ENCODE data around the gene KCNQ1. TPM values are rescaled to one million over a fixed set of nuclear protein-coding genes. Genes with fewer than 3 reads are reported as not detected.

The KCNQ1 gene
- total and polyA plus RNA-seq, 2 donors (not counting 1 experiment from before 2014, with no cell fraction given): not detected

- H2AFZ ChIP-seq (ENCODE audit: low read length): no peak overlapping the region
- no peak for DNase-seq (ENCODE audit: low read depth in 2 of 2)
- no peak overlapping the region for H3K4me2 ChIP-seq (ENCODE audit: extremely low read depth, insufficient read depth, low read length)
- H3K27me3 ChIP-seq (ENCODE audit: control insufficient read depth, insufficient read depth, low read length): no peaks in the 10 kb centered on the region
- no peaks in the 10 kb centered on the region for H4K20me1 ChIP-seq (ENCODE audit: control insufficient read depth, extremely low read depth, insufficient read depth, low read length)
- H3K79me2 ChIP-seq (ENCODE audit: control insufficient read depth, insufficient read depth, low read length): no peaks in the 10 kb centered on the region
- no peak overlapping the region for H3K9ac ChIP-seq (ENCODE audit: insufficient read depth, low read length)
- TF ChIP-seq EZH2 (IDR thresholded peaks at IDR 0.05; ENCODE audit: low read length, missing control alignments) (no peak), CTCF (conservative IDR thresholded peaks at IDR 0.05 in 1 of 2, IDR thresholded peaks at IDR 0.05 in 1 of 2; ENCODE audit: low read depth in 1 of 2, low read length in 2 of 2) (no peak)
- H3K4me3 ChIP-seq (replicated peaks in 1 of 4; ENCODE audit: control extremely low read depth in 1 of 4, insufficient read depth in 1 of 4, low read depth in 3 of 4, low read length in 4 of 4): no peak overlapping the region
- no peaks in the 10 kb centered on the region for H3K4me1 ChIP-seq (ENCODE audit: control insufficient read depth, extremely low read depth, insufficient read depth, low read length)
- no peak overlapping the region for H3K27ac ChIP-seq (ENCODE audit: insufficient read depth, low read length)
- H3K36me3 ChIP-seq (ENCODE audit: control insufficient read depth, insufficient read depth, low read length): no peaks in the 10 kb centered on the region
- H3K9me3 ChIP-seq (ENCODE audit: control insufficient read depth, insufficient read depth, low read depth, low read length): no peaks in the 10 kb centered on the region
Observed at GRCh38 chr11:2569321-2569721, 124.5 kb downstream of the KCNQ1 start.

GRCh38 chr11:2569731-2570210, 125.0 kb downstream of the KCNQ1 start:
- Histone ChIP-seq H3K9ac (ENCODE audit: insufficient read depth, low read length) (no peak overlapping the region), H3K4me2 (ENCODE audit: extremely low read depth, insufficient read depth, low read length) (no peak overlapping the region), H3K27ac (ENCODE audit: insufficient read depth, low read length) (no peak overlapping the region), H3K4me1 (ENCODE audit: control insufficient read depth, extremely low read depth, insufficient read depth, low read length) (no peaks in the 10 kb centered on the region), H2AFZ (ENCODE audit: low read length) (no peak overlapping the region), H3K79me2 (ENCODE audit: control insufficient read depth, insufficient read depth, low read length) (no peaks in the 10 kb centered on the region), H3K36me3 (ENCODE audit: control insufficient read depth, insufficient read depth, low read length) (no peaks in the 10 kb centered on the region), H4K20me1 (ENCODE audit: control insufficient read depth, extremely low read depth, insufficient read depth, low read length) (no peaks in the 10 kb centered on the region), H3K9me3 (ENCODE audit: control insufficient read depth, insufficient read depth, low read depth, low read length) (no peaks in the 10 kb centered on the region), H3K27me3 (ENCODE audit: control insufficient read depth, insufficient read depth, low read length) (no peaks in the 10 kb centered on the region), H3K4me3 (replicated peaks in 1 of 4; ENCODE audit: control extremely low read depth in 1 of 4, insufficient read depth in 1 of 4, low read depth in 3 of 4, low read length in 4 of 4) (no peak overlapping the region)
- TF ChIP-seq EZH2 (IDR thresholded peaks at IDR 0.05; ENCODE audit: low read length, missing control alignments): no peak
- TF ChIP-seq CTCF (conservative IDR thresholded peaks at IDR 0.05 in 1 of 2, IDR thresholded peaks at IDR 0.05 in 1 of 2; ENCODE audit: low read depth in 1 of 2, low read length in 2 of 2): no peak
- DNase-seq (ENCODE audit: low read depth in 2 of 2): no peak

GRCh38 chr11:2570211-2570811, 125.5 kb downstream of the KCNQ1 start:
- Histone ChIP-seq H3K4me3 (replicated peaks in 1 of 4; ENCODE audit: control extremely low read depth in 1 of 4, insufficient read depth in 1 of 4, low read depth in 3 of 4, low read length in 4 of 4) (no peak overlapping the region), H3K36me3 (ENCODE audit: control insufficient read depth, insufficient read depth, low read length) (no peaks in the 10 kb centered on the region), H3K79me2 (ENCODE audit: control insufficient read depth, insufficient read depth, low read length) (no peaks in the 10 kb centered on the region), H4K20me1 (ENCODE audit: control insufficient read depth, extremely low read depth, insufficient read depth, low read length) (no peaks in the 10 kb centered on the region), H3K4me1 (ENCODE audit: control insufficient read depth, extremely low read depth, insufficient read depth, low read length) (no peaks in the 10 kb centered on the region), H3K27ac (ENCODE audit: insufficient read depth, low read length) (no peak overlapping the region), H3K9me3 (ENCODE audit: control insufficient read depth, insufficient read depth, low read depth, low read length) (no peaks in the 10 kb centered on the region), H2AFZ (ENCODE audit: low read length) (no peak overlapping the region), H3K9ac (ENCODE audit: insufficient read depth, low read length) (no peak overlapping the region), H3K27me3 (ENCODE audit: control insufficient read depth, insufficient read depth, low read length) (no peaks in the 10 kb centered on the region), H3K4me2 (ENCODE audit: extremely low read depth, insufficient read depth, low read length) (no peak overlapping the region)
- DNase-seq (ENCODE audit: low read depth in 2 of 2): no peak
- TF ChIP-seq EZH2 (IDR thresholded peaks at IDR 0.05; ENCODE audit: low read length, missing control alignments) (no peak), CTCF (conservative IDR thresholded peaks at IDR 0.05 in 1 of 2, IDR thresholded peaks at IDR 0.05 in 1 of 2; ENCODE audit: low read depth in 1 of 2, low read length in 2 of 2) (no peak)

All from fibroblast of lung (primary cell).